ENCODE measurements around the gene ARPC1A. TPM values are rescaled to one million over a fixed set of nuclear protein-coding genes. Genes with fewer than 3 reads are reported as not detected.

ARPC1A gene
- total and polyA plus RNA-seq, 2 of the 8 experiments (the other 6 are each of a cell fraction or from before 2014, with no cell fraction given) = 123 to 155 TPM

DNA sequence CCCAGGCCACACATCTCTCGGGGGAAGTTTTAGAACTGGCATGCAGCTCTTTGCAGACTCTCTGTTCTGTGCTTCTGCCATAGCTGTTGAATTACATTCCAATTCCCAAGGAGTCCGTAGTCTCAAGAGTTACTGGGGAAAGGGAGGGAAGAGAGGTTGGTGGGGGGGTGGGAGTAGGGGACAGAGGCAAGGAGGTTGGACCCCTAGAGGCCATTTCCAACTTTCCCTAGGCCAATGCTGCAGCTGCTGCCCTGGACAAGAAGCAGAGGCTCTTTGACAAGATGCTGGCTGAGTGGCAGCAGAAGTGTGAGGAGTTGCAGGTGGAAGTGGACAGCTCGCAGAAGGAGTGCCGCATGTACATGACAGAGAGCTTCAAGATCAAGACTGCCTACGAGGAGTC is 29.2 kb upstream of the ARPC1A start:
- CTCF ChIA-PET (ENCODE audit: partially characterized antibody) = interaction anchor here (0.7 to 4.4 kb wide), 7 partner anchors 15 to 267 kb away, joined by 3 to 12 read pairs (median 3); no protein-coding TSS in a partner anchor
- FAIRE-seq (no peak), DNase-seq (ENCODE audit: low read depth in 1 of 2, low spot score in 2 of 2) (no peak)

More for the DNA sequence above, 29.2 kb upstream of the ARPC1A start:
- WGBS, 2 experiments (ENCODE audit: extremely low coverage in 1 of 2, insufficient coverage in 1 of 2, insufficient read length in 1 of 2, insufficient replicate concordance in 2 of 2, low coverage in 1 of 2, low lambda C conversion rate in 2 of 2, missing lambda C conversion rate in 1 of 2) = 92% methylated on average over 5 of the region's 5 CpGs; no CpG with 5 or more reads in 1 of the 2 experiments
- no peak overlapping the region for H4K91ac ChIP-seq (replicated peaks; ENCODE audit: insufficient read length, low read length)
- no peak overlapping the region for H3K4ac ChIP-seq (replicated peaks; ENCODE audit: insufficient read length, low read depth, low read length)
- no peaks in the 10 kb centered on the region for H3K27me3 ChIP-seq (replicated peaks in 1 of 4; ENCODE audit: control insufficient read depth in 3 of 4, extremely low read depth in 1 of 4, insufficient read depth in 3 of 4, low read length in 3 of 4)
- no peaks in the 10 kb centered on the region for H3K79me2 ChIP-seq (ENCODE audit: control insufficient read depth in 1 of 2, insufficient read depth in 2 of 2, low read length in 2 of 2)
- no peak overlapping the region for H3K23ac ChIP-seq (ENCODE audit: insufficient read length)
- no peak overlapping the region for H3K4me3 ChIP-seq (ENCODE audit: extremely low read depth in 1 of 4, insufficient read depth in 2 of 4, low read depth in 3 of 4, low read length in 4 of 4)
- H3K56ac ChIP-seq (replicated peaks; ENCODE audit: insufficient read length, low read depth, low read length) = no peak overlapping the region
- H4K20me1 ChIP-seq (replicated peaks in 1 of 2; ENCODE audit: control insufficient read depth in 1 of 2, insufficient read depth in 2 of 2, low read length in 2 of 2) = no peaks in the 10 kb centered on the region
- H2BK12ac ChIP-seq (ENCODE audit: low read depth, low read length) = no peak overlapping the region
- peak in 2 of 3 experiments; percentile 16 to 44; a peak in 2 of 4 replicates for TF ChIP-seq CTCF (IDR thresholded peaks at IDR 0.05; ENCODE audit: control extremely low read depth in 1 of 3, insufficient read depth in 1 of 3, low read depth in 1 of 3, low read length in 3 of 3)
- TF ChIP-seq RAD21 (IDR thresholded peaks at IDR 0.05 in 1 of 2, conservative IDR thresholded peaks at IDR 0.05 in 1 of 2; ENCODE audit: low read depth in 2 of 2, low read length in 2 of 2) = peak in 1 of 2 experiments; percentile 10; a peak in 1 of 4 replicates
- no peak for TF ChIP-seq TEAD4 (IDR thresholded peaks at IDR 0.05; ENCODE audit: low read depth, low read length)
- TF ChIP-seq SIN3A (conservative IDR thresholded peaks at IDR 0.05 in 1 of 2, IDR thresholded peaks at IDR 0.05 in 1 of 2; ENCODE audit: low read depth in 1 of 2, low read length in 2 of 2) = no peak
- TF ChIP-seq CREB1 (IDR thresholded peaks at IDR 0.05) = no peak
- no peak for TF ChIP-seq POLR2AphosphoS5 (IDR thresholded peaks at IDR 0.05; ENCODE audit: low read depth, low read length)
- TF ChIP-seq BRCA1 (IDR thresholded peaks at IDR 0.05; ENCODE audit: low read depth, low read length) = no peak
- no peaks in the 10 kb centered on the region for H3K23me2 ChIP-seq (ENCODE audit: low read depth, low read length)
- no peak overlapping the region for H3K18ac ChIP-seq (ENCODE audit: extremely low read depth, low read length)
- no peak overlapping the region for H4K8ac ChIP-seq (ENCODE audit: extremely low read depth, insufficient read depth, low read length)
- no peak overlapping the region for H2BK20ac ChIP-seq (ENCODE audit: low read length)
- no peak overlapping the region for H3K4me2 ChIP-seq (ENCODE audit: insufficient read depth in 1 of 2, low read depth in 2 of 2, low read length in 2 of 2)
- H3K36me3 ChIP-seq (ENCODE audit: control insufficient read depth in 2 of 4, insufficient read depth in 4 of 4, low read length in 3 of 4) = no peaks in the 10 kb centered on the region
- no peaks in the 10 kb centered on the region for H3K9me3 ChIP-seq (ENCODE audit: insufficient read depth in 2 of 2, low read depth in 1 of 2, low read length in 1 of 2)
- no peak overlapping the region for H2BK15ac ChIP-seq (ENCODE audit: low read length)
- no peak overlapping the region for H3K9ac ChIP-seq (replicated peaks in 1 of 4; ENCODE audit: extremely low read depth in 1 of 4, low read depth in 3 of 4, low read length in 3 of 4)
- no peak overlapping the region for H2BK120ac ChIP-seq (replicated peaks; ENCODE audit: low read depth, low read length)
- no peak overlapping the region for H2BK5ac ChIP-seq (ENCODE audit: low read depth, low read length)
- H2AFZ ChIP-seq (ENCODE audit: low read length) = no peak overlapping the region
- H3K4me1 ChIP-seq (replicated peaks in 1 of 4; ENCODE audit: control insufficient read depth in 3 of 4, insufficient read depth in 4 of 4, low read length in 3 of 4) = no peaks in the 10 kb centered on the region; a peak in 1 of 7 replicates
- H3K27ac ChIP-seq (ENCODE audit: low read depth, low read length) = no peak overlapping the region
- H3K14ac ChIP-seq (ENCODE audit: insufficient read length) = no peak overlapping the region
- H2AK5ac ChIP-seq (ENCODE audit: low read depth, low read length) = no peak overlapping the region
- H3K79me1 ChIP-seq (ENCODE audit: low read depth, low read length) = 0 out of 2 replicates have a peak, but pooled peaks cover under 1% of the 10 kb centered on the region
- POLR2A ChIA-PET (ENCODE audit: partially characterized antibody) = no interaction called here
- no peak overlapping the region for H4K5ac ChIP-seq (ENCODE audit: insufficient read length, low read depth, low read length)
